ENCODE results near the gene ZNF827.

Gene ZNF827

DNA sequence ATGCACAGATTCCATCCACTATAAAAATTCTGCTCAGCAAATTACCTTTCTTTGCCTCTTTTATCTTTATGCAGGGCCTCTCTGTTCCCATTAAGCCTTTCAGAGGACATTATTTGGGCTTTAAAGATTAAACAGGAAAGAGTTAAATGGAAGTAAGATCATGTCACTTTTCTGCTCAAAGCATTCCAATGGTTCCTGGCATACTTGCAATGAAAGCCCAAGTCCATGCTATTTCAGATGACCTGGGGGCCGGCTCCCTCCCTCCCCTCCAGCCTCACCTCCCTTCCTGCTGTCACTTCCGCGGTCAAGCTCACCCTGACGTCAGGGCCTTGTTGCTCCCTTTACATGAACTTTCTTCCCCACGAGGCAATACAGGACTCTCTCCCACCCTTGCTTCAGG lies 133.1 kb downstream of the ZNF827 start:
- no peaks in the 10 kb centered on the region for H3F3A ChIP-seq (ENCODE audit: low read depth)
- no peak overlapping the region for H3K4me3 ChIP-seq (ENCODE audit: low read length, poor library complexity, severe bottlenecking)
- H3K9ac ChIP-seq (ENCODE audit: low read depth, low read length, poor library complexity, severe bottlenecking), result no peak overlapping the region
- no peaks in the 10 kb centered on the region for H3K79me2 ChIP-seq (ENCODE audit: insufficient read depth, low read length)
- H3K4me2 ChIP-seq (ENCODE audit: low read depth, low read length, poor library complexity, severe bottlenecking), result no peak overlapping the region
- no peaks in the 10 kb centered on the region for H3K27me3 ChIP-seq (ENCODE audit: insufficient read depth, low read length, poor library complexity, severe bottlenecking)
- H3K9me2 ChIP-seq (replicated peaks; ENCODE audit: low read depth, low read length), result no peaks in the 10 kb centered on the region
- H4K20me1 ChIP-seq (ENCODE audit: insufficient read depth, low read length, poor library complexity, severe bottlenecking), result no peaks in the 10 kb centered on the region
- peaks cover 47% of the 10 kb centered on the region for H3K36me3 ChIP-seq (ENCODE audit: insufficient read depth, low read length)
- no peaks in the 10 kb centered on the region for H3K9me3 ChIP-seq (ENCODE audit: insufficient read depth, low read depth, low read length)
- H2AFZ ChIP-seq (ENCODE audit: low read length), result no peak overlapping the region
- TF ChIP-seq, protein P1, sequence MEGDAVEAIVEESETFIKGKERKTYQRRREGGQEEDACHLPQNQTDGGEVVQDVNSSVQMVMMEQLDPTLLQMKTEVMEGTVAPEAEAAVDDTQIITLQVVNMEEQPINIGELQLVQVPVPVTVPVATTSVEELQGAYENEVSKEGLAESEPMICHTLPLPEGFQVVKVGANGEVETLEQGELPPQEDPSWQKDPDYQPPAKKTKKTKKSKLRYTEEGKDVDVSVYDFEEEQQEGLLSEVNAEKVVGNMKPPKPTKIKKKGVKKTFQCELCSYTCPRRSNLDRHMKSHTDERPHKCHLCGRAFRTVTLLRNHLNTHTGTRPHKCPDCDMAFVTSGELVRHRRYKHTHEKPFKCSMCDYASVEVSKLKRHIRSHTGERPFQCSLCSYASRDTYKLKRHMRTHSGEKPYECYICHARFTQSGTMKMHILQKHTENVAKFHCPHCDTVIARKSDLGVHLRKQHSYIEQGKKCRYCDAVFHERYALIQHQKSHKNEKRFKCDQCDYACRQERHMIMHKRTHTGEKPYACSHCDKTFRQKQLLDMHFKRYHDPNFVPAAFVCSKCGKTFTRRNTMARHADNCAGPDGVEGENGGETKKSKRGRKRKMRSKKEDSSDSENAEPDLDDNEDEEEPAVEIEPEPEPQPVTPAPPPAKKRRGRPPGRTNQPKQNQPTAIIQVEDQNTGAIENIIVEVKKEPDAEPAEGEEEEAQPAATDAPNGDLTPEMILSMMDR (conservative IDR thresholded peaks at IDR 0.05; ENCODE audit: low read length), result no peak
- TF ChIP-seq EZH2phosphoT487 (IDR thresholded peaks at IDR 0.05; ENCODE audit: borderline replicate concordance), result no peak
- H3K4me1 ChIP-seq (ENCODE audit: insufficient read depth, low read length, poor library complexity, severe bottlenecking), result no peaks in the 10 kb centered on the region

DNA sequence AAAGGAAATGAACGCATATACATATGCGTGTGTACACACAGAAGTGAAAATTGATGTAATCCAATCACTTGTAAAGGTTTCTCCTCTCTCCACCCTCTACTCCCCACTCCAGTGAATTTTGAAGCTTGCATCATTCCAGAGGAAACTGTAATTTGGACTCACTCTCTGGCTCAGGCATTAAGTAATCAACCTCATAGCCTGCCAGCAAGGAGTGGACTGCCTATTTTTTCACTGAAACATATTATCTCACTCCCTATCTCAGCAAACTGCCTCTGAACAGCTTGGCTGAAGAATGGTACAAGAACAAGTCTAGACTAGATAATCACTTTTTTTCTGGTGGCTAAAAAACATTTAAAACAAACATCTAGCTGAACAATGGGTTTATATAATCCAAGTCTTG lies 134.5 kb downstream of the ZNF827 start:
- no peaks in the 10 kb centered on the region for H3K9me2 ChIP-seq (replicated peaks; ENCODE audit: low read depth, low read length)
- H2AFZ ChIP-seq (ENCODE audit: low read length), result no peak overlapping the region
- no peak overlapping the region for H3K4me2 ChIP-seq (ENCODE audit: low read depth, low read length, poor library complexity, severe bottlenecking)
- no peaks in the 10 kb centered on the region for H3K27me3 ChIP-seq (ENCODE audit: insufficient read depth, low read length, poor library complexity, severe bottlenecking)
- no peak overlapping the region for H3K4me3 ChIP-seq (ENCODE audit: low read length, poor library complexity, severe bottlenecking)
- H3F3A ChIP-seq (ENCODE audit: low read depth), result no peaks in the 10 kb centered on the region
- no peak overlapping the region for H3K9ac ChIP-seq (ENCODE audit: low read depth, low read length, poor library complexity, severe bottlenecking)
- H3K4me1 ChIP-seq (ENCODE audit: insufficient read depth, low read length, poor library complexity, severe bottlenecking), result no peaks in the 10 kb centered on the region
- no peaks in the 10 kb centered on the region for H3K79me2 ChIP-seq (ENCODE audit: insufficient read depth, low read length)
- no peaks in the 10 kb centered on the region for H4K20me1 ChIP-seq (ENCODE audit: insufficient read depth, low read length, poor library complexity, severe bottlenecking)
- H3K36me3 ChIP-seq (ENCODE audit: insufficient read depth, low read length), result peaks cover 41% of the 10 kb centered on the region
- TF ChIP-seq EZH2phosphoT487 (IDR thresholded peaks at IDR 0.05; ENCODE audit: borderline replicate concordance), result no peak
- TF ChIP-seq, protein P1 (conservative IDR thresholded peaks at IDR 0.05; ENCODE audit: low read length), result no peak
- H3K9me3 ChIP-seq (ENCODE audit: insufficient read depth, low read depth, low read length), result no peaks in the 10 kb centered on the region

DNA sequence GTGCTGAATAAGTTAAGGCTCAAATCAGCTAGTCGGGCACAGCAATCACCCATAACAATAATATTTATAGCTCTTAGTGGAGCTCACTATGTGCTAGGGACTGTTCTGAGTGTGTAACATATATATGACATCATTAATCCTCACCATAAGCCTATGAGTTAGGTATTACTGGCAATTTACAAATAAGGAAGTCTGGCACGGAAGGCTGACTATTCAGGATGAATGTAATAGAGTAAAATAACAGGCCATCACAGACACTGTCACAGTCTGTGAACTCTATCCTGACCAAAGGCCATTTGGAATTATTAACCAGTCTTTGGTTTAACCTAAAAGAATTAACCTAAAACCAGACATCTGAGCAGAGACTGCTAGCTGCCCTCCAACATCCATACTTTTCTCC lies 139.4 kb downstream of the ZNF827 start:
- H3F3A ChIP-seq (ENCODE audit: low read depth), result no peaks in the 10 kb centered on the region
- no peaks in the 10 kb centered on the region for H3K9me3 ChIP-seq (ENCODE audit: insufficient read depth, low read depth, low read length)
- H3K4me3 ChIP-seq (ENCODE audit: low read length, poor library complexity, severe bottlenecking), result no peak overlapping the region
- H4K20me1 ChIP-seq (ENCODE audit: insufficient read depth, low read length, poor library complexity, severe bottlenecking), result no peaks in the 10 kb centered on the region
- no peaks in the 10 kb centered on the region for H3K27me3 ChIP-seq (ENCODE audit: insufficient read depth, low read length, poor library complexity, severe bottlenecking)
- H3K9me2 ChIP-seq (replicated peaks; ENCODE audit: low read depth, low read length), result no peaks in the 10 kb centered on the region
- TF ChIP-seq, protein P1 (conservative IDR thresholded peaks at IDR 0.05; ENCODE audit: low read length), result no peak
- TF ChIP-seq EZH2phosphoT487 (IDR thresholded peaks at IDR 0.05; ENCODE audit: borderline replicate concordance), result no peak
- H3K4me1 ChIP-seq (ENCODE audit: insufficient read depth, low read length, poor library complexity, severe bottlenecking), result no peaks in the 10 kb centered on the region
- no peak overlapping the region for H3K4me2 ChIP-seq (ENCODE audit: low read depth, low read length, poor library complexity, severe bottlenecking)
- H3K9ac ChIP-seq (ENCODE audit: low read depth, low read length, poor library complexity, severe bottlenecking), result no peak overlapping the region
- H3K79me2 ChIP-seq (ENCODE audit: insufficient read depth, low read length), result no peaks in the 10 kb centered on the region
- peaks cover 53% of the 10 kb centered on the region; the same call in 1 of the 2 replicates for H3K36me3 ChIP-seq (ENCODE audit: insufficient read depth, low read length)
- no peak overlapping the region for H2AFZ ChIP-seq (ENCODE audit: low read length)

All from Loucy (cell line).